Transverse colon (tissue), 4 donors: ENCODE results near the gene ARHGEF4. TPM values are rescaled to one million over a fixed set of nuclear protein-coding genes. Genes with fewer than 3 reads are reported as not detected.
A peak's percentile ranks its signal among the peaks of the same experiment; 100 is the strongest.

Experiments used
- DNase-seq: peaks from one replicate; pipeline ENCODE4 v3.0.0-alpha.2; 2019
- H3K27ac ChIP-seq, 4 donors: fragments of 200-600 bp; sonication (generic); 2 replicates each; pipeline ENCODE4 v1.5.1; 2016 to 2018; ENCODE audit warnings: inconsistent platforms in 4 of 4
- H3K27me3 ChIP-seq: fragments of 200-600 bp; sonication (generic); 2 replicates; pipeline ENCODE4 v1.5.1; 2017; ENCODE audit warnings: inconsistent platforms
- H3K36me3 ChIP-seq, 4 donors: fragments of 200-600 bp; sonication (generic); 2 replicates each; pipeline ENCODE4 v1.5.1; 2017 to 2019; ENCODE audit warnings: inconsistent platforms in 4 of 4
- H3K4me1 ChIP-seq, 4 donors: fragments of 200-600 bp; sonication (generic); 2 replicates each; pipeline ENCODE4 v1.5.1; 2017 to 2020; ENCODE audit warnings: inconsistent platforms in 4 of 4
- H3K4me3 ChIP-seq, 4 donors: fragments of 200-600 bp; sonication (generic); 1 replicate in 1 of 4; 2 replicates in 3 of 4; pipeline versions ENCODE4 v1.5.1 to v1.6.1; 2017 to 2019; ENCODE audit warnings: inconsistent platforms in 4 of 4
- H3K9me3 ChIP-seq, 2 donors: fragments of 200-600 bp; sonication (generic); 2 replicates each; pipeline ENCODE4 v1.5.1; 2017 to 2019; ENCODE audit warnings: inconsistent platforms in 2 of 2
- CTCF ChIP-seq, 5 experiments: fragments of 200-600 bp in 3 of 5; fragments of 450-650 bp in 2 of 5; sonication (generic) in 3 of 5; IDR thresholded peaks; 1 replicate in 2 of 5; 2 replicates in 3 of 5; pipeline ENCODE4 v1.5.1; 2016 to 2017; ENCODE audit warnings: antibody characterized with exemption in 5 of 5, inconsistent platforms in 3 of 5, mild to moderate bottlenecking in 2 of 5, moderate library complexity in 1 of 5
- EP300 ChIP-seq: sonication (generic); formaldehyde crosslinking; IDR thresholded peaks from one replicate; pipeline ENCODE4 v1.6.1; 2017; ENCODE audit warnings: antibody characterized with exemption, low read depth
- POLR2A ChIP-seq: fragments of 450-650 bp; IDR thresholded peaks from one replicate; pipeline ENCODE4 v1.6.1; 2016; ENCODE audit warnings: antibody characterized with exemption, mild to moderate bottlenecking, moderate library complexity
- POLR2AphosphoS5 ChIP-seq, 3 donors: sonication (generic); formaldehyde crosslinking; IDR thresholded peaks; one replicate each; pipeline ENCODE4 v1.6.1; 2016; ENCODE audit warnings: antibody characterized with exemption in 3 of 3
- WGBS, 2 donors: methylation state at CpG; one replicate each; pipeline ENCODE4 v1.1.5; 2018; ENCODE audit warnings: low coverage in 1 of 2; 5-methylcytosine and 5-hydroxymethylcytosine counted together
- in situ Hi-C, 4 donors: fragments of 200-750 bp; cut with MboI; loops; one replicate each; pipeline versions ENCODE4 v1.15.0 to v1.15.1; 2017; ENCODE audit warnings: low sequenced_read_pairs in 3 of 4, low pct_ligation_motif_present in 1 of 4, low pct_unique_long_range_greater_than_20kb in 1 of 4
- intact Hi-C: fragments of 100-400 bp; cut with DNase I; formaldehyde crosslinking; loops from one replicate; pipeline ENCODE4 v1.15.1; 2023; ENCODE audit warnings: low total_unique reads
- total RNA-seq, 4 donors: library from RNA; depleted of rRNA; stranded (reverse); fragments of >200 nt; gene quantifications; one replicate each; pipeline ENCODE4 v1.1.0, GENCODE V29; 2016

The ARHGEF4 gene
- total RNA-seq, 4 donors from 2014 or later: 1.2 to 16.8 (median 1.7) TPM

- H3K27ac ChIP-seq: no peak overlapping the region
Observed at GRCh38 chr2:130819226-130819607, 17.5 kb upstream of the ARHGEF4 start.

GRCh38 chr2:130819608-130820278, 17.0 kb upstream of the ARHGEF4 start:
- WGBS, 2 donors: 61 to 83% methylated on average over 4 to 9 of the region's 12 CpGs
- H3K4me1 ChIP-seq: no peaks in the 10 kb centered on the region
- H3K4me3 ChIP-seq: no peak overlapping the region
- DNase-seq: no peak
- no peaks in the 10 kb centered on the region for H3K9me3 ChIP-seq
- H3K36me3 ChIP-seq: no peaks in the 10 kb centered on the region
- in situ Hi-C loops (no loop called here), intact Hi-C loops (no loop called here)
- no peaks in the 10 kb centered on the region for H3K27me3 ChIP-seq
- TF ChIP-seq POLR2A (no peak), POLR2AphosphoS5 (IDR thresholded peaks at IDR 0.05) (no peak), CTCF (IDR thresholded peaks at IDR 0.05) (no peak), EP300 (no peak)
- H3K27ac ChIP-seq: peak overlapping the region in 3 of 4 donors; percentile 28 to 63 (median 37)

More at GRCh38 chr2:130819226-130819607, 17.5 kb upstream of the ARHGEF4 start:
- H3K36me3 ChIP-seq: no peaks in the 10 kb centered on the region
- no peaks in the 10 kb centered on the region for H3K4me1 ChIP-seq
- no peak for DNase-seq
- no peak for TF ChIP-seq CTCF (IDR thresholded peaks at IDR 0.05)
- no peak for TF ChIP-seq POLR2AphosphoS5 (IDR thresholded peaks at IDR 0.05)
- no peak for TF ChIP-seq EP300
- intact Hi-C loops: no loop called here
- H3K9me3 ChIP-seq: no peaks in the 10 kb centered on the region
- no peaks in the 10 kb centered on the region for H3K27me3 ChIP-seq
- 89% methylated on average over 14 of the region's 14 CpGs; no CpG with 5 or more reads in 1 of the 2 donors for WGBS, 2 donors
- in situ Hi-C loops: no loop called here
- H3K4me3 ChIP-seq: no peak overlapping the region

GRCh38 chr2:130820279-130820861, 16.3 kb upstream of the ARHGEF4 start:
- intact Hi-C loops: no loop called here
- in situ Hi-C loops: no loop called here
- Histone ChIP-seq H3K36me3 (no peaks in the 10 kb centered on the region), H3K9me3 (no peaks in the 10 kb centered on the region), H3K4me1 (no peaks in the 10 kb centered on the region), H3K27me3 (no peaks in the 10 kb centered on the region), H3K27ac (peak overlapping the region in 3 of 4 donors; percentile 28 to 63 (median 37)), H3K4me3 (no peak overlapping the region)
- TF ChIP-seq POLR2A (no peak), POLR2AphosphoS5 (IDR thresholded peaks at IDR 0.05) (no peak), CTCF (IDR thresholded peaks at IDR 0.05) (no peak), EP300 (no peak)
- 68% methylated on average over 16 of the region's 16 CpGs; no CpG with 5 or more reads in 1 of the 2 donors for WGBS, 2 donors
- no peak for DNase-seq

GRCh38 chr2:130821867-130822266, 14.8 kb upstream of the ARHGEF4 start:
- Histone ChIP-seq H3K4me3 (no peak overlapping the region), H3K27ac (no peak overlapping the region), H3K9me3 (no peaks in the 10 kb centered on the region), H3K27me3 (no peaks in the 10 kb centered on the region), H3K36me3 (no peaks in the 10 kb centered on the region), H3K4me1 (no peaks in the 10 kb centered on the region)
- in situ Hi-C loops: no loop called here
- DNase-seq: no peak
- TF ChIP-seq CTCF (IDR thresholded peaks at IDR 0.05) (no peak), POLR2AphosphoS5 (IDR thresholded peaks at IDR 0.05) (no peak), EP300 (no peak), POLR2A (no peak)
- intact Hi-C loops: no loop called here
- 80% methylated on average over 2 to 7 of the region's 8 CpGs for WGBS, 2 donors
